ENCODE results near the gene SIL1. TPM values are rescaled to one million over a fixed set of nuclear protein-coding genes. Genes with fewer than 3 reads are reported as not detected.

The SIL1 gene
- total and polyA plus RNA-seq, 2 of the 4 experiments (the other 2 are of a cell fraction) = 56.1 to 66.0 TPM

- no peak overlapping the region for H2BK120ac ChIP-seq (ENCODE audit: low read depth, low read length)
- H3K79me1 ChIP-seq (ENCODE audit: low read depth in 1 of 2, low read length in 2 of 2) = peaks cover 7 to 43% of the 10 kb centered on the region in 2 experiments; a peak in 3 of 4 replicates
- H4K20me1 ChIP-seq (ENCODE audit: insufficient read depth, low read length) = peaks cover 34% of the 10 kb centered on the region; the same call in 1 of the 2 replicates
- no peak overlapping the region for H2BK5ac ChIP-seq (ENCODE audit: low read depth, low read length, poor library complexity, severe bottlenecking)
- peaks cover 18% of the 10 kb centered on the region for H3K4me1 ChIP-seq (ENCODE audit: control insufficient read depth, insufficient read depth, low read length)
- H3K27me3 ChIP-seq (ENCODE audit: control insufficient read depth, insufficient read depth, low read length) = no peaks in the 10 kb centered on the region
- peak; percentile 56 for DNase-seq
- WGBS, 2 experiments (ENCODE audit: extremely low coverage in 2 of 2, insufficient read length in 1 of 2) = no CpG with 5 or more reads among the region's 3 CpGs
- no peak overlapping the region for H4K5ac ChIP-seq (ENCODE audit: low read depth, low read length)
- ChIA-PET CTCF (no interaction called here), POLR2A (ENCODE audit: unreplicated experiment) (no interaction called here)
- no peak overlapping the region for H2BK20ac ChIP-seq (ENCODE audit: low read depth, low read length)
- dilution Hi-C loops (cut with HindIII; ENCODE audit: low sequenced_read_pairs, unreplicated experiment) = no loop called here
- no peak overlapping the region for H2AK5ac ChIP-seq (ENCODE audit: low read depth, low read length)
- no peak overlapping the region for H3K9ac ChIP-seq (ENCODE audit: low read depth, low read length)
- no peaks in the 10 kb centered on the region for H3K9me3 ChIP-seq (ENCODE audit: control insufficient read depth, insufficient read depth, low read length)
- in situ Hi-C loops (cut with MboI; ENCODE audit: low sequenced_read_pairs) = no loop called here
- H3K14ac ChIP-seq (replicated peaks; ENCODE audit: low read depth, low read length) = peak overlapping the region; percentile 39; the same call in 1 of the 2 replicates
- H3K27ac ChIP-seq (ENCODE audit: insufficient read depth, low read length) = no peak overlapping the region
- H2AFZ ChIP-seq (replicated peaks; ENCODE audit: low read length, poor library complexity) = peak overlapping the region; percentile 54
- no TSS peak for BruUV-seq (replicated peaks)
- no peak overlapping the region for H4K8ac ChIP-seq (ENCODE audit: low read depth in 2 of 2, low read length in 2 of 2)
- no peak overlapping the region for H2BK15ac ChIP-seq (ENCODE audit: low read depth, low read length)
- H3K9me1 ChIP-seq (ENCODE audit: insufficient read depth, low read length) = peaks cover 13% of the 10 kb centered on the region
- H2AK9ac ChIP-seq (replicated peaks; ENCODE audit: low read depth, low read length, poor library complexity) = peak overlapping the region; percentile 23
- TF ChIP-seq FOS (IDR thresholded peaks at IDR 0.05; ENCODE audit: low read depth, low read length) (0 out of 2 replicates have a peak, but pooled peaks have one; percentile 54), CEBPB (IDR thresholded peaks at IDR 0.05; ENCODE audit: low read depth, low read length) (no peak), RFX5 (IDR thresholded peaks at IDR 0.05; ENCODE audit: low read depth, low read length) (no peak), ELK1 (IDR thresholded peaks at IDR 0.05; ENCODE audit: borderline replicate concordance, low read depth, low read length) (no peak), USF2 (IDR thresholded peaks at IDR 0.05; ENCODE audit: low read depth, low read length) (no peak), BHLHE40 (IDR thresholded peaks at IDR 0.05; ENCODE audit: low read depth, low read length) (no peak), POLR2A (IDR thresholded peaks at IDR 0.05; ENCODE audit: low read depth, low read length) (no peak)
- H3K23ac ChIP-seq (ENCODE audit: low read depth, low read length) = no peak overlapping the region
- peak overlapping the region; percentile 14; the same call in 1 of the 2 replicates for H3K4me2 ChIP-seq (ENCODE audit: low read depth, low read length)
- H3K18ac ChIP-seq (ENCODE audit: low read depth, low read length) = 0 out of 2 replicates have a peak overlapping the region, but pooled peaks have one; percentile 11
- H3K56ac ChIP-seq (ENCODE audit: extremely low read depth, insufficient read depth, low read length) = no peak overlapping the region
- no peak overlapping the region for H3K4ac ChIP-seq (ENCODE audit: low read depth, low read length)
- H4K91ac ChIP-seq (ENCODE audit: insufficient read depth, low read depth, low read length) = no peak overlapping the region
- peak; percentile 69 for ATAC-seq (ENCODE audit: low read depth)
- H3K36me3 ChIP-seq (ENCODE audit: control insufficient read depth, insufficient read depth, low read length) = no peaks in the 10 kb centered on the region
- H3K4me3 ChIP-seq (ENCODE audit: insufficient read depth, low read depth, low read length) = no peak overlapping the region
- intact Hi-C loops (cut with micrococcal nuclease) = loop anchor here (2.0 kb wide), 1 partner anchor 32 kb away; no protein-coding TSS in a partner anchor
Observed at GRCh38 chr5:139138809-139139208, 59.4 kb downstream of the SIL1 start.
